HCT116 (cell line): Measurements from ENCODE around the gene FGF21. TPM values are rescaled to one million over a fixed set of nuclear protein-coding genes. Genes with fewer than 3 reads are reported as not detected.

Experiments
- ATAC-seq: fragments of 200-7000 bp; cut with Tn5 transposase; 2 replicates; pipeline ENCODE4 v1.9.1; 2020; ENCODE audit warnings: mild to moderate bottlenecking, moderate library complexity
- BruUV-seq: library from RNA; stranded (reverse); fragments of 400-500 nt; replicated peaks from 2 replicates; lab custom pipeline; 2021; lab: Mats Ljungman, UMichigan
- CTCF ChIA-PET: fragments of 300-600 bp; sonication (Branson Sonifier 250); formaldehyde crosslinking; loops from one replicate; lab custom pipeline; 2021; ENCODE audit warnings: antibody characterized with exemption; lab: Charles Lee
- POLR2A ChIA-PET: fragments of 300-600, 350-600 bp; sonication (Branson Sonifier 250); formaldehyde crosslinking; loops from one replicate; lab custom pipeline; 2021; ENCODE audit warnings: antibody characterized with exemption; lab: Charles Lee
- RAD21 ChIA-PET, 2 experiments: fragments of 300-600 bp; sonication (Branson Sonifier 250); formaldehyde crosslinking; loops; one replicate each; lab custom pipeline; 2023; ENCODE audit warnings: low total read pairs in 2 of 2; ENCODE audit not compliant: uncharacterized antibody in 2 of 2, unreplicated experiment in 2 of 2, low non-redundant PET in 1 of 2; lab: Charles Lee
- DNase-seq: peaks from one replicate; pipeline ENCODE4 v3.0.0-alpha.2; 2010; ENCODE audit warnings: low read depth, low spot score
- H2AFZ ChIP-seq: fragments of 200-600 bp; shearing (Covaris generic), sonication (generic); 2 replicates; pipeline ENCODE4 v1.6.1; 2017; ENCODE audit warnings: low read depth, mixed run types, mixed read lengths, antibody characterized with exemption, low read length; ENCODE audit not compliant: poor library complexity, severe bottlenecking
- H3K27ac ChIP-seq: 2 replicates; pipeline ENCODE4 v1.5.1; 2012; ENCODE audit warnings: low read depth, low read length
- H3K27me3 ChIP-seq: fragments of 200-600 bp; sonication (generic); 2 replicates; pipeline ENCODE4 v1.6.1; 2016; ENCODE audit warnings: mixed run types, low read length, mixed read lengths; ENCODE audit not compliant: insufficient read depth
- H3K36me3 ChIP-seq, 2 experiments: fragments of 200-500 bp in 1 of 2; fragments of 200-600 bp in 1 of 2; sonication (Bioruptor generic) in 1 of 2; sonication (generic) in 1 of 2; 2 replicates each; pipeline versions ENCODE4 v1.5.1 to v1.6.1; 2014 to 2016; ENCODE audit warnings: low read length in 2 of 2, inconsistent platforms in 1 of 2, mixed read lengths in 1 of 2, mixed run types in 1 of 2; ENCODE audit not compliant: insufficient read depth in 2 of 2, control insufficient read depth in 1 of 2
- H3K4me1 ChIP-seq, 2 experiments: fragments of 200-600 bp in 1 of 2; sonication (generic) in 1 of 2; 2 replicates each; pipeline versions ENCODE4 v1.5.1 to v1.6.1; 2012 to 2017; ENCODE audit warnings: low read length in 2 of 2, inconsistent platforms in 1 of 2, mild to moderate bottlenecking in 1 of 2, mixed read lengths in 1 of 2, mixed run types in 1 of 2, moderate library complexity in 1 of 2; ENCODE audit not compliant: insufficient read depth in 2 of 2, control insufficient read depth in 1 of 2
- H3K4me2 ChIP-seq: fragments of 200-600 bp; sonication (generic); 2 replicates; pipeline ENCODE4 v1.6.1; 2017; ENCODE audit warnings: mixed run types, low read length, mixed read lengths
- H3K4me3 ChIP-seq, 2 experiments: fragments of 200-600 bp in 1 of 2; sonication (generic) in 1 of 2; replicated peaks in 1 of 2; 2 replicates each; pipeline ENCODE4 v1.5.1; 2011 to 2016; ENCODE audit warnings: low read length in 2 of 2, control low read depth in 1 of 2, low read depth in 1 of 2, mild to moderate bottlenecking in 1 of 2, mixed read lengths in 1 of 2, mixed run types in 1 of 2
- H3K79me2 ChIP-seq: fragments of 200-600 bp; sonication (generic); 2 replicates; pipeline ENCODE4 v1.6.1; 2017; ENCODE audit warnings: mild to moderate bottlenecking, mixed run types, low read length, moderate library complexity, mixed read lengths; ENCODE audit not compliant: insufficient read depth
- H3K9ac ChIP-seq: fragments of 200-600 bp; sonication (generic); 2 replicates; pipeline ENCODE4 v1.6.1; 2016; ENCODE audit warnings: low read length, mixed read lengths
- H3K9me2 ChIP-seq: fragments of 200-600 bp; sonication (generic), shearing (Covaris generic); 2 replicates; pipeline ENCODE4 v1.6.1; 2017; ENCODE audit warnings: mixed run types, mild to moderate bottlenecking, moderate library complexity; ENCODE audit not compliant: insufficient read depth
- H3K9me3 ChIP-seq, 2 experiments: fragments of 200-500 bp in 1 of 2; fragments of 200-600 bp in 1 of 2; sonication (Bioruptor generic) in 1 of 2; sonication (generic) in 1 of 2; 2 replicates each; pipeline ENCODE4 v1.6.1; 2014 to 2017; ENCODE audit warnings: low read length in 2 of 2, mixed read lengths in 2 of 2, inconsistent platforms in 1 of 2, low read depth in 1 of 2, mild to moderate bottlenecking in 1 of 2, mixed run types in 1 of 2, moderate library complexity in 1 of 2; ENCODE audit not compliant: control insufficient read depth in 1 of 2, insufficient read depth in 1 of 2
- H4K20me1 ChIP-seq: fragments of 200-600 bp; sonication (generic), shearing (Covaris generic); 2 replicates; pipeline ENCODE4 v1.6.1; 2017; ENCODE audit warnings: mixed run types, mild to moderate bottlenecking, moderate library complexity; ENCODE audit not compliant: insufficient read depth
- CBX3 ChIP-seq: IDR thresholded peaks from 2 replicates; pipeline ENCODE4 v1.6.1; 2012; ENCODE audit warnings: low read depth
- EGR1 ChIP-seq: IDR thresholded peaks from 2 replicates; pipeline ENCODE4 v1.6.1; 2012; ENCODE audit warnings: low read depth
- ELF1 ChIP-seq: IDR thresholded peaks from 2 replicates; pipeline ENCODE4 v1.6.1; 2012; ENCODE audit warnings: low read depth, borderline replicate concordance
- EZH2 ChIP-seq: fragments of 200-600 bp; sonication (generic); IDR thresholded peaks from 2 replicates; pipeline ENCODE4 v1.6.1; 2017; ENCODE audit warnings: antibody characterized with exemption, mixed run types
- POLR2A ChIP-seq: IDR thresholded peaks from 2 replicates; pipeline ENCODE4 v1.7.0; 2011; ENCODE audit warnings: borderline replicate concordance; ENCODE audit not compliant: insufficient read depth, insufficient read length; ENCODE audit errors: extremely low read depth
- SIN3A ChIP-seq: IDR thresholded peaks from 2 replicates; pipeline ENCODE4 v1.6.1; 2012; ENCODE audit warnings: low read depth
- SRF ChIP-seq: IDR thresholded peaks from 2 replicates; pipeline ENCODE4 v1.6.1; 2012; ENCODE audit warnings: low read depth
- TCF7L2 ChIP-seq: IDR thresholded peaks from 2 replicates; pipeline ENCODE4 v1.7.0; 2011; ENCODE audit warnings: borderline replicate concordance, inconsistent platforms; ENCODE audit not compliant: insufficient read depth, insufficient read length; ENCODE audit errors: extremely low read depth
- ZNF274 ChIP-seq: fragments of 200-500 bp; sonication (Bioruptor generic); IDR thresholded peaks from 2 replicates; pipeline ENCODE4 v1.6.1; 2014; ENCODE audit warnings: mild to moderate bottlenecking, low read depth, low read length, inconsistent platforms
- intact Hi-C: fragments of 100-400 bp; cut with micrococcal nuclease; formaldehyde crosslinking; loops from 2 replicates; pipeline ENCODE4 v1.10.0; 2022
- total RNA-seq: library from RNA; stranded (reverse); gene quantifications from one replicate; pipeline ENCODE4 v1.2.1, GENCODE V29; 2021; ENCODE audit not compliant: unreplicated experiment
- TF ChIP-seq, protein P1 (sequence below): IDR thresholded peaks from 2 replicates; pipeline ENCODE4 v1.6.1; 2012
- TF ChIP-seq, protein P2 (sequence below): IDR thresholded peaks from 2 replicates; pipeline ENCODE4 v1.6.1; 2012
- TF ChIP-seq, protein P3 (sequence below), 3 experiments: fragments of 200-600 bp in 1 of 3; sonication (generic) in 1 of 3; IDR thresholded peaks in 2 of 3; conservative IDR thresholded peaks in 1 of 3; 2 replicates each; pipeline ENCODE4 v1.5.1; 2012 to 2017; ENCODE audit warnings: low read depth in 2 of 3, low read length in 2 of 3, antibody characterized with exemption in 1 of 3, borderline replicate concordance in 1 of 3, control low read depth in 1 of 3, mild to moderate bottlenecking in 1 of 3, mixed read lengths in 1 of 3, mixed run types in 1 of 3, moderate library complexity in 1 of 3; ENCODE audit not compliant: insufficient read depth in 1 of 3

Gene FGF21
- total RNA-seq, 1 experiment from 2014 or later = 0.81 TPM

DNA sequence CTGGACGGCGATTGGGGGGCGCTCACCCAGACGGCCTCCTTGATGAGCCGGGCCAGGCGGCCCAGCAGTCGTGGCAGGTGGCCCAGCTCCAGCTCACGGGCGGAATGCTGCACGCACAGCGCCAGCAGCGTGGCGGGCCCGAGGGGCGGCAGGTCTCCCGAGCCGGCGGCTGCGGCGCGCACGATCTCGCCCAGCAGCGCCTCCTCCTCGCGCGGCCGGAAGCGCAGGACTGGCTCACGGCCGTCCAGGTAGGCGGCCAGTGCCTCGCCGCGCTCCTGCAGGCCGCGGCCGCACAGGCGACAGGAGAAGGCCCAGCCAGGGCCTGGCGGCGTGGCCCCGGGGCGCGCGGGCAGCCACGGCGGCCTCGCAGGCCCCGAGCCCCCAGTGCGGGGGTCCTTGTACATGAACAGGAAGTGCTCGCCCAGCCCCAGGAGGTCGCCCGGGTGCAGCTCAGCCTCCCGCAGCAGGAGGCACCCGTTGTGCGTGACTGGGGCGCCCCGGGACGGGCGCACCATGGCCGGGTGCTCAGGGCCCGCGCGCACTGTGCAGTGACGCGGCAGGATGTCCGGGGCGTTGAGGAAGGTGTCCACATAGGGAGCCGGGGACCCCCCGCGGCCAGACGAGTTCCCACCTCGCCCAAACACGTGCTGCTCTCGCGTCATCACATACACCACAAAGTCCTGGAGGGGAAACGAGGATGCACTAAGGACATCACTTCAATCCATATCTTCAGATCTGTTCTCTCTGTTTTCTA lies 26.2 kb upstream of the FGF21 start:
- no peak for ATAC-seq
- Histone ChIP-seq H3K27ac (no peak overlapping the region; the same call in 1 of the 2 replicates), H3K4me1 (peaks cover 6 to 23% of the 10 kb centered on the region in 2 experiments), H3K36me3 (no peaks in the 10 kb centered on the region), H3K27me3 (no peaks in the 10 kb centered on the region), H3K4me3 (no peak overlapping the region), H3K9me2 (no peaks in the 10 kb centered on the region), H3K9ac (no peak overlapping the region), H3K4me2 (no peak overlapping the region), H2AFZ (no peak overlapping the region), H3K79me2 (no peaks in the 10 kb centered on the region), H3K9me3 (no peaks in the 10 kb centered on the region), H4K20me1 (no peaks in the 10 kb centered on the region)
- ChIA-PET CTCF (no interaction called here), POLR2A (interaction anchor here (1.2 kb wide), 1 partner anchor 15 kb away, joined by 3 read pairs; no protein-coding TSS in a partner anchor), RAD21 (no interaction called here)
- intact Hi-C loops = no loop called here
- BruUV-seq = no TSS peak
- DNase-seq = no peak
- no peak for TF ChIP-seq ZNF274
- TF ChIP-seq, protein P1, sequence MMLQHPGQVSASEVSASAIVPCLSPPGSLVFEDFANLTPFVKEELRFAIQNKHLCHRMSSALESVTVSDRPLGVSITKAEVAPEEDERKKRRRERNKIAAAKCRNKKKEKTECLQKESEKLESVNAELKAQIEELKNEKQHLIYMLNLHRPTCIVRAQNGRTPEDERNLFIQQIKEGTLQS = no peak
- TF ChIP-seq, protein P2, sequence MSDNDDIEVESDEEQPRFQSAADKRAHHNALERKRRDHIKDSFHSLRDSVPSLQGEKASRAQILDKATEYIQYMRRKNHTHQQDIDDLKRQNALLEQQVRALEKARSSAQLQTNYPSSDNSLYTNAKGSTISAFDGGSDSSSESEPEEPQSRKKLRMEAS = no peak
- no peak for TF ChIP-seq ELF1
- no peak for TF ChIP-seq SRF
- no peak for TF ChIP-seq POLR2A
- no peak for TF ChIP-seq TCF7L2
- no peak for TF ChIP-seq SIN3A
- TF ChIP-seq, protein P3, sequence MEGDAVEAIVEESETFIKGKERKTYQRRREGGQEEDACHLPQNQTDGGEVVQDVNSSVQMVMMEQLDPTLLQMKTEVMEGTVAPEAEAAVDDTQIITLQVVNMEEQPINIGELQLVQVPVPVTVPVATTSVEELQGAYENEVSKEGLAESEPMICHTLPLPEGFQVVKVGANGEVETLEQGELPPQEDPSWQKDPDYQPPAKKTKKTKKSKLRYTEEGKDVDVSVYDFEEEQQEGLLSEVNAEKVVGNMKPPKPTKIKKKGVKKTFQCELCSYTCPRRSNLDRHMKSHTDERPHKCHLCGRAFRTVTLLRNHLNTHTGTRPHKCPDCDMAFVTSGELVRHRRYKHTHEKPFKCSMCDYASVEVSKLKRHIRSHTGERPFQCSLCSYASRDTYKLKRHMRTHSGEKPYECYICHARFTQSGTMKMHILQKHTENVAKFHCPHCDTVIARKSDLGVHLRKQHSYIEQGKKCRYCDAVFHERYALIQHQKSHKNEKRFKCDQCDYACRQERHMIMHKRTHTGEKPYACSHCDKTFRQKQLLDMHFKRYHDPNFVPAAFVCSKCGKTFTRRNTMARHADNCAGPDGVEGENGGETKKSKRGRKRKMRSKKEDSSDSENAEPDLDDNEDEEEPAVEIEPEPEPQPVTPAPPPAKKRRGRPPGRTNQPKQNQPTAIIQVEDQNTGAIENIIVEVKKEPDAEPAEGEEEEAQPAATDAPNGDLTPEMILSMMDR (IDR thresholded peaks at IDR 0.05 in 2 of 3, conservative IDR thresholded peaks at IDR 0.05 in 1 of 3; ENCODE audit: borderline replicate concordance in 1 of 3, insufficient read depth in 1 of 3, low read depth in 2 of 3, low read length in 2 of 3) = no peak
- TF ChIP-seq CBX3 = no peak
- TF ChIP-seq EZH2 = no peak
- no peak for TF ChIP-seq EGR1
